NCI-H1436 (cell line): ENCODE measurements around the gene ASMTL.
"Not testable (repeated sequence)": the region's sequence is repeated elsewhere in the genome, so short reads cannot be mapped to it uniquely, and the experiment has no call there.

Experiments
- DNase-seq: peaks from one replicate; lab custom pipeline; 2025; lab: John Stamatoyannopoulos, UW

ASMTL gene, protein sequence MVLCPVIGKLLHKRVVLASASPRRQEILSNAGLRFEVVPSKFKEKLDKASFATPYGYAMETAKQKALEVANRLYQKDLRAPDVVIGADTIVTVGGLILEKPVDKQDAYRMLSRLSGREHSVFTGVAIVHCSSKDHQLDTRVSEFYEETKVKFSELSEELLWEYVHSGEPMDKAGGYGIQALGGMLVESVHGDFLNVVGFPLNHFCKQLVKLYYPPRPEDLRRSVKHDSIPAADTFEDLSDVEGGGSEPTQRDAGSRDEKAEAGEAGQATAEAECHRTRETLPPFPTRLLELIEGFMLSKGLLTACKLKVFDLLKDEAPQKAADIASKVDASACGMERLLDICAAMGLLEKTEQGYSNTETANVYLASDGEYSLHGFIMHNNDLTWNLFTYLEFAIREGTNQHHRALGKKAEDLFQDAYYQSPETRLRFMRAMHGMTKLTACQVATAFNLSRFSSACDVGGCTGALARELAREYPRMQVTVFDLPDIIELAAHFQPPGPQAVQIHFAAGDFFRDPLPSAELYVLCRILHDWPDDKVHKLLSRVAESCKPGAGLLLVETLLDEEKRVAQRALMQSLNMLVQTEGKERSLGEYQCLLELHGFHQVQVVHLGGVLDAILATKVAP

DNA sequence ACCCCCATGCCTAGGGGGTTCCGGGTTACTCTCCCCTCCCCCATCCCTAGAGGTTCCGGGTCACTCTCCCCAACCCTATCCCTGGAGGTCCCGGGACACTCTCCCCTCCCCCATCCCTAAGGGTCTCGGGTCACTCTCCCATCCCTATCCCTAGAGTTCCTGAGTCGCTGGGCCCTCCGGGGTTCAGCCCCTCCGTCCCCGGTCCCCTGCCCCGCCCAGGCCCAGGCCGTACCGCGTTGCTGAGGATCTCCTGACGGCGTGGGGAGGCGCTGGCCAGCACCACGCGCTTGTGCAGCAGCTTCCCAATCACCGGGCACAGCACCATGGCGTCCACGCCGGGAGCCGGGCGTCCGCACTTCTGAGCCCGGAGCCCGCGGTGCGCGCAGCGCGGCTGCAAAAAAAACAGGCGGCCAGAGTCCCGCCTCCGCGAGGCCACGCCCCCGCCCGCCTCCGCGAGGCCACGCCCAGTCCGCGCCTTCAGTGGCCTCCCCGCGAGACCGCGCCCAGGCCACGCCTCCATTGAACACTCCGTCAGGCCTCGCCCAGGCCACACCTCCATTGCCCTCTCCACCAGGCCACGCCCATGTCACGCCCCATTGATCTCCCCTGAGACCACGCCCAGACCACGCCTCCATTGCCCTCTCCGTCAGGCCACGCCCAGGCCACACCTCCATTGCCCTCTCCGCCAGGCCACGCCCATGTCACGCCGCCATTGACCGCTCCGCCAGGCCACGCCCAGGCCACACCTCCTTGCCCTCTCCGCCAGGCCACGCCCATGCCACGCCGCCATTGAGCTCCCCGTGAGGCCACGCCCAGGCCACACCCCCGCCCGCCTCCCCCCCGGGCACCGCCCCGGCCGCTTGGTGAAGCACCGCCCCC, at the start of gene ASMTL:
Gene ASMTL (minus strand): TSS at position 394 of the 879 bp plus-strand sequence. CDS start 69 bp downstream, at position 325.
- no peak for DNase-seq

DNA sequence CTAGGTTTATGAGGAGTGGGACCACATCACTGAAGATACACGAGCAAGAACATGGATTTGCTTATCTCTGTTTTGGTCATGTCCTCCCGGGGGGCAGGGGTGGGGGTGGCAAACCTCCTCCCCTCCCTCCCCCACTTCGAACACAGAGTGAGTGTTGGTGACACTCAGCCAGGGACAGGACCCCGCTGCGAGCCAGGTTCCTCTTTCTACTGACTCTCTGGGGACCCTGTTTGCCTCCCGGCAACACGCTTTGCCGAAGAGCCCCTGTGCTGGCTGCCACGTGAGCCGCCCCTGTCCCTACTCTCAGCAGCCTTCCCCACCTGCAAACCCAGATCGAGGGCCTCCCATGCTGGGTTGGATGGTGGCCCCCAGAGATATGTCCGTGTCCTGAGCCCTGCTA, 49.5 kb upstream of the ASMTL start:
- peak; percentile 32 for DNase-seq

DNA sequence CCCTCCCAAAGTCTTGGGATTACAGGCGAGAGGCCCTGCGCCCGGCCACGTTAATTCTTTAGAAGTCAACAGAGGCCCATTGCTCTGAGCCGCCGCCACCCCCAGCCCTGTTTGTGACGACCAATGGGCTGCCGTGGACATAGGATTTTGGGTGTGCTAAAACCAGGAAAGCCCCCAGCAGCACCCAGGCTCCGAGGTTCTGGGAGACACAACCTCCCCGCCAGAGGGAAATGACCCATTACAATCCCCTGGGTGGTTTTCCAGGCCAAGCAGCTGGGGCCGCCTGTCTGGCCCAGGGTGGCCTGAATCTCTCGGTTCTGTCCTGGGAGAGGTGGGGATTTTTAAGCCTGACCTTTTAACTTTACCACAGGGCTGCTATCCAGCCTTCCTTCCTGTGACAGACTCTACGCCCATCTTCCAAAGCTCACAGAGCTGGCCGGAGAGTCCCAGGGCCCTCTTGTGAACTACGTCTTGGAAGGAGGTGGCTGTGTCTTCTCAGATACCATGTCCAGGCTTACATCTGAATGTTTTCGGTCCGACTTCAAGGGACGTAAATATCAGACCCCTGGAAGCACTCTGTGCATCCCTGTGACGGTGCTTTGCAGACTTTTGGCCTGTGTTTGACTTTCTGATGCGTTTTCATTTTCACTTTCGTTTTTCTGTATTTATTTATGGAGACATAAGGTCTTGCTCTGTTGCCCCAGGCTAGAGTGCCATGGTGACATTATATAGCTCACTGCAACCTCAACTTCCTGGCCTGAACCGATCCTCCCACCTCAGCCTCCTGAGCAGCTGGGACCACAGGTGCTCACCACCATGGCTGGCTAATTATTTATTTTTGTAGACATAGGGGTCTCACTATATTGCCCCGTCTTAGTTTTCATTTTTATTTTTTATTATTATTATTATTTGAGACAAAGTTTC, 48.3 kb upstream of the ASMTL start:
- no peak for DNase-seq

DNA sequence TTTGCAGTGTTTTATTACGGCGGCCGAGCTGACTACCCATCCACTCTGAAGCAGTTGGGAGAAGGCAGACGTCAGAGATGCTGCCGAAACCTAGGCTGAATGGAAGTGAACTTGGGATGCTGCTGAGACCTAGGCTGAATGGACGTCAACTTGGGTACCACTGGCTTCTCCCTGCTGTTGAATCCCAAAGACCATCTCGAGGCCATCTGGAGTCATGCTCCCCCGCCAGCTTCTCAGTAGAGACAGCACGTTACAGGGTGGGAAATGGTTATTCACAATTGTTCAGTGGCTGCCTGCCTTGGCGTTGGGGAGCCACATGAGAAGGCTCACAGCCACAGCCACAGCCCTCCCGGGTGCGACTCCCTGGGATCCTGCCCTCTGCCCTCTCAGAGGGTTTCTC, 43.4 kb upstream of the ASMTL start:
- no peak for DNase-seq

DNA sequence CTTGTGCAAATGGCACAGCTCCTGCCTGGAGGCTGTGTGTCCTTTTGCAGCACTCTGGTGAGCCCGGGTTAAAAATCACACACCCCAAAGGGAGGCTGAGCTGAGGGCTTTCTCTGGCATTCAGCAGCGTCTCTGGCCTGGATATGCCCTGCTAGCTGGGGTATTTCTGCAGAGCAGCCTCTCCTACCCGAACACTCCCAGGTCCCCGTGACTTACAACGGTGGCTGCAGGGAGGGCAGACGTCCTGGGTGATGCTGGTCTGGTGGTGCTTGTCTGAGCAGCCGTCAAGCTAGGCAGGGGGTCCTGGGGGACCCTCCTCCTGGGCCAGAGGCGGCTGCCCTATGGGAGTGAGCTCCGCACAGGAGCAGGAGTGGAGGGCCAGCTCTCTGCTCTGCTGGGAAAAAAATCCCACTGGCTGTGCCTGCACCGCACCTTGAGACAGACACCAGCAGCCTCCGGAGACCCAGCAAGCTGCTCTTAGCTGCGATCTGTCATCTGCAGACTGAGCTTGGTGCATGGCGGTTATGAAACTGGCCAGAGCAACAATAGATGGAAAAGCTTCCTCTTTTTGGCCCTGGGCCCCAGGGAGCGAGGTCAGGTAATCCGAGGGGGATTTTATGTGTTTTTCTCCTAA, 41.3 kb upstream of the ASMTL start:
- DNase-seq: no peak

DNA sequence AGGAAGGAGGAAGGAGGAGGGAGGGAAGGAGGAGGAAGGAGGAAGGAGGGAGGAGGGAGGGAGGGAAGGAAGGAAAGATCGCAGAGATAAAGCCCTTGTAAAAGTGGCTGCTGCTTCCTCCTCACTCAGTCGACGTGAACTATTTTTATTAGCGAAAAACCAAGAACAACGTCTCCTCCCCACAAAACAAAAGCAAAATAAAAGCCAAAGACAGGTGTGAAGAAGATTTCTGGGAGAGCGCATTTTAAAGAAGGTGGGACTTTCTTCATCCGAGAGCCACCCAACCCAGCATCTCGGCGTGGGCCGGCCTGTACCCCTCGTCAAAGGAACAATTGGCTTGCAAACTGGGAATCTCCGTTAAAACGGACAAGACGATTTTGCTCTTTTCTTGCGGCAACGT, 40.7 kb upstream of the ASMTL start:
- DNase-seq: no peak

DNA sequence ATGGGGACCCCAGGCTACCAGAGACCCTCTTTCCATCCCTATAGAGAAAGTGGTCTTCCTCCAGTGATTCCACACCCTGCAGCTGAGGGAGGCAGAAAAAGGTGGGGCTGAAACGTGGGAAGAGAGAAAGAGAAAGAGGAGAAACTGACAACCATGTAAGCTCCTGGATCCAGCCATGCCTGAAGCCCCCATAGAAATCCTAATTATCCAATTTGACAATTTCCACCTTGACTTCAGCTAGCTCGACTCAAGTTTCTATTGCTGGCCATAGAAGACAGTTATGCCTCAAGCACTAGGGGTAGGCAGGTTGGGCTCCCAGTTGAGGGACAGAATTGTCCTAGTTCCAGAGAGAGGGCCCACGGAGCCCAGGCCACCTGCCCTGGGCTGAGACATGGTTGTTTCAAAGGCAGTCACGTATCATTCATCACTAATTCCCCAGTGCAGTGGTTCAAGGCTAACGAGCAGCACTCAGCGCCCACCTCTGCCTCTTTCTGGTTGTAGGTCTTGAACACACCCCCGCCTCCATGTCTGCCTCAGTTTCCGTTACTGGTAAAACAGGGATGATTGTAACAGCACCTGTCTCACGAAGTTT, 39.8 kb upstream of the ASMTL start:
- no peak for DNase-seq

DNA sequence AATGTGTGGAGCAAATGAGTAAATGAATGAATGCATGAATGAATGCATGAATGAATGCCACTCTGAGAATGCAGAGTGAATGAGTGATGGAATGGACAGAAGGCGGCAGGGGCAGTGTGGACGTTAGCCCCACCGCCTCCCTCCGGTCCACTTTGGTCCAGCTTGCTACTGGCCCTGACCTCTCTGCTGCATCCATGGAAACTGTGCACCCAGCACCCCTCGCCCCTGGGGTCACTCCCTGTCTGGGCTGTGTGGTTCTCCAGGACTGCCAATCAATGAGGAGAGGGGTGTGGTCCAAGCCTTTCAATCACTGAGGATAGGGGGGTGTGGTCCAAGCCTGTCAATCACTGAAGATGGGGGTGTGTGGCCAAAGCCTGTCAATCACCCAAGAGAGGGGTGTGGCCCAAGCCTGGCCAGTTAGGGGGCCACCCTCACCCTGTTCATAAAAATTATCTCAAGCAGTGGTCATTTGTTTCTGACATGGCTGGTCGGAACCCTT, 39.2 kb upstream of the ASMTL start:
- no peak for DNase-seq

DNA sequence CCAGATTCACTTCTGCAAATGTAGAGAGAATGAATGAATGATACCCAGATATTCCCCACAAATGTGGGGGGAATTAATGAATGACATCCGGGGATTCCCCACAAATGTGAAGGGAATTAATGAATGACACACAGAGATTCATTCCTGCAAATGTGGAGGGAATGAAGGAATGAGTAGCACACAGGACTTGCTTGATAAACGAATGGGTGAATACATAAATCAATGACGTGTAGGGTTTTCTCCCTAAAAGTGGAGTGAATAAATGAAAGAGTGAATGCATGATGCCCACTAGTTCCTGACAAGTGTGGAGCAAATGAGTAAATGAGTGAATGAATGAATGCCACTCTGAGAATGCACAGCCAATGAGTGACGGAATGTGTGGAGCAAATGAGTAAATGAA, 38.5 kb upstream of the ASMTL start:
- DNase-seq: not testable (repeated sequence)

DNA sequence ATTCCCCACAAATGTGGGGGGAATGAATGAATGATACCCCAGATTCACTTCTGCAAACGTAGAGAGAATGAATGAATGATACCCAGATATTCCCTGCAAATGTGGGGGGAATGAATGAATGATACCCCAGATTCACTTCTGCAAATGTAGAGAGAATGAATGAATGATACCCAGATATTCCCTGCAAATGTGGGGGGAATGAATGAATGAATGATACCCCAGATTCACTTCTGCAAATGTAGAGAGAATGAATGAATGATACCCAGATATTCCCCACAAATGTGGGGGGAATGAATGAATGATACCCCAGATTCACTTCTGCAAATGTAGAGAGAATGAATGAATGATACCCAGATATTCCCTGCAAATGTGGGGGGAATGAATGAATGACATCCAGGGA, 38.0 kb upstream of the ASMTL start:
- DNase-seq: not testable (repeated sequence)

DNA sequence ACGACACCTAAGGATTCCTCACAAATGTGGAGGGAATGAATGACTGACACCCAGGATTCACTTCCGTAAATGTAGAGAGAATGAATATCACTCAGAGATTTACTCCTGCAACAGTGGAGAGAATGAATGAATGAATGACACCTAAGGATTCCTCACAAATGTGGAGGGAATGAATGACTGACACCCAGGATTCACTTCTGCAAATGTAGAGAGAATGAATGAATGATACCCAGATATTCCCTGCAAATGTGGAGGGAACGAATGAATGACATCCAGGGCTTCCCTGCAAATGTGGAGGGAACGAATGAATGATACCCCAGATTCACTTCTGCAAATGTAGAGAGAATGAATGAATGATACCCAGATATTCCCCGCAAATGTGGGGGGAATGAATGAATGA, 36.6 kb upstream of the ASMTL start:
- not testable (repeated sequence) for DNase-seq

DNA sequence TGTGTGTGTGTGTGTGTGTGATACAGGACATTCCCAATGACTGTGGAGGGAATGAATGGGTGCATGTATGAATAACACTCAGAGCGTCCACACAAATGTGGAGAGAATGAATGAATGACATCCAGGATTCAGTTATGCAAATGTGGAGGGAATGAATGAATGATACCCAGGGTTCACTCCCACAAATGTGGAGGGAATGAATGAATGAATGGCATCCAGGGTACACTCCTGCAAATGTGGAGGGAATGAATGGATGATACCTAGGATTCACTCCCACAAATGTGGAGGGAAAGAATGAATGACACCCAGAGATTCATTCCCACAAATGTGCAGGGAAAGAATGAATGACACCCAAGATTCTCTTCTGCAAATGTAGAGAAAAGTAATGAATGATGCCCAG, 36.0 kb upstream of the ASMTL start:
- no peak for DNase-seq

DNA sequence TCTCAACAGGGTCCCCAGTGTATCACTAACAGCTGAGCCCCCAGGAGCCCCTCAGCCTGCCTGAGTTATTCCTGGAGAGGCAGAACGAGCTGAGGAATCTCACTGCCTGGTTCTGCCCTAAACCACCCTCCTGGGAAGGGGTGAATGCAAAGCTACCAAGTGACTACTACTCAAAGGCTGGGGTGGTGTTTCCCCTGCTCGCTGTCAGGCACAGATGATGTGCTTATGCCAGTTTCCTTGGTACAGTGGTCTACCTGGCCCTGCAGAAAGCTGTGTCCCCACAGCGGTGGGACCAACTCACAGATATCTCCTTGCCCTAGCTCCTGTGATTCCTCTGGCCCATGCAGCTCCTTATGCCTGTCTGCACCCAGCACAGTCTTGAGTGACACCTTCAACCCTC, 35.4 kb upstream of the ASMTL start:
- no peak for DNase-seq

DNA sequence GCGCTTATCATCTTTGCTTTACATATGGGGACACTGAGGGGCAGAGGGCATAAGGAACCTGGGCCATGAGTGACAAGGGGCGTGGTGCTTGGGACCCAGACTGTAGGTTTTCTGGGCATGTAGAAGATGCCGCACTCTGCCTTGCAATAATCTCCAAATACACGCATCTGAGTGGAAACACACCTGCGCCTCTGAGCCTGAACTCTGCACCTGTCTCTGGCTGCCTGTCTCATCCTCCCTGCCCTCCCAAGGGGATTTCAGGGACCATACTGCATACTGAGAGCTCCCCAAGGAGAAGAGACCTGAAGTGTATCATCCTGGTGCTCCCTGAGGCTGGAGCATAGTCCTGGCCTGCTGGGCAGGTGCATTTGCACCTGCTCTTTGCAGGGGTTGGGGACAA, 34.7 kb upstream of the ASMTL start:
- no peak for DNase-seq

DNA sequence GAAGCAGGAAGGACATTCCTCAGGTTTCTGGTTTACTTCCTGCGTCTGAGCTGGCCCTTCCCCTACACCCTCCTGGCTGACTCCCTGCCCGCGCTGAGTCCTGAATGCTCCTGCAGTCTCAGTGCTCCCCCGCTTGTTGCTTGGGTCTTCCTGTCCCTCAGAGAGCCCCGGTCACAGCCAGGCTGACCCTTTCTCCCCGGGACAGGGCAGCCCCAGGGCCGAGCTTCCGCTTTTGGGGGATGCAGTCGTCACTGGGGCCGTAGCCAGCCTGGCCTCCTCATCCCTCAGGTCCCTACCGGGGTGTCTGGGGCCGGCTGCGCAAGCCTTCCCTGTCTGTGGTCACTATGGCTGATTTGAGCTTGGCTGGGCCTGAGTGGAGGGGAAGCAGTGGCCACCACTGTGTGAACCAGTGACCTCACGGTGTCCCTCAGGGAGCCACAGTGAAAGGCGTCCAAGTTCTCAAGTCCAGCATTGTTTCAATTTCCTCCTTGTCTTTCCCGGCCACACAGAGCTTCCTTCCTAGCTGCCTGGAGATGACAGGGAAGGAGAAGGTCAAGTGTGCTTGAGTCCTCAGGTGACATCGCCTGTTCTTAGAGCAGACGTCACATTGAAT, 34.1 kb upstream of the ASMTL start:
- DNase-seq: no peak

DNA sequence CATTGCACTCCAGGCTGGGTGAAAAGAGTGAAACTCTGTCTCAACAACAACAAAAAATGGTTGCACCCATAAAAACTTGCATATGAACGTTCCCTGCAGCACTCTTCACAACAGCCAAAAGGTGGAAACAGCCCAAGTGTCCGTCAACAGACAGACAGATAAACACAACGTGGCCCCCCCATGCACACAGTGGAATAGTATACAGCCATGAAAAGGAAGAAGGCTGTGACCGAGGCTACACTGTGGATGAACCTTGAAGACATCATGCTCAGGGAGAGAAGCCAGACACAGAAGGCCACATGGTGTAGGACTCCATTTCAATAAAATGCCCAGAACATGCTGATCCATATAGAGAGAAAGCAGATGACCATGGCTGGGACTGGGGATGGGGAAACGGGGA, 33.5 kb upstream of the ASMTL start:
- DNase-seq: no peak

DNA sequence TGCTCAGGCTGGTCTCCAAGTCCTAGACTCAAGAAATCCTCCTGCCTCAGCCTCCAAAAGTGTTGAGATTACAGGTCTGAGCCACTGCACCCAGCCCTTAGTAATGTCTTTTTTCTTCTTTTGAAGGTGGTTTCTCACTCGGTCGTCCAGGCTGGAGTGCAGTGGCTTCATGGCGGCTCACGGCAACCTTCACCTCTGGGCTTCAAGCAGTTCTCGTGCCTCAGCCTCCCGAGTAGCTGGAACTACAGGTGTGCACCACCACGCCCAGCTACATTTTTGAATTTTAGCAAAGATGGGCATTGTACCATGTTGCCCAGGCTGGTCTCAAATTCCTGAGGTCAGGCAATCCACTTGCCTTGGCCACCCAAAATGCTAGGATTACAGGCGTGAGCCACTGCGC, 32.3 kb upstream of the ASMTL start:
- no peak for DNase-seq

DNA sequence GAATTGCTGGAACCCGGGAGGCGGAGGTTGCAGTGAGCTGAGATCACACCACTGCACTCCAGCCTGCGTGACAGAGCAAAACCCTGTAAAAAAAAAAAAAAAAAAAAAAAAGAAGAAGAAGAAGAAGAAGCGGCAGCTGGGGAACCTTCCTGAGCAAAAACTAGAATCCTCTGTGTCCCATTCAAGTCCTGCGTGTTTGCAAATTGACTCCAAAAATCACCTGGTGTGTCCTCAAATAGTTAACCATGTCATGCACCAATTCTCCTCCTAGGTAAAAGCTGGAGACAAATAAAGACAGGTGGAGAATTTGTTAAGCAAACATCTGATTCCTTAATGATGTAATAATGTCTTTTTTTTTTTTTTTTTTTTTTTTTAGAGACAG, 31.9 kb upstream of the ASMTL start:
- DNase-seq: no peak

DNA sequence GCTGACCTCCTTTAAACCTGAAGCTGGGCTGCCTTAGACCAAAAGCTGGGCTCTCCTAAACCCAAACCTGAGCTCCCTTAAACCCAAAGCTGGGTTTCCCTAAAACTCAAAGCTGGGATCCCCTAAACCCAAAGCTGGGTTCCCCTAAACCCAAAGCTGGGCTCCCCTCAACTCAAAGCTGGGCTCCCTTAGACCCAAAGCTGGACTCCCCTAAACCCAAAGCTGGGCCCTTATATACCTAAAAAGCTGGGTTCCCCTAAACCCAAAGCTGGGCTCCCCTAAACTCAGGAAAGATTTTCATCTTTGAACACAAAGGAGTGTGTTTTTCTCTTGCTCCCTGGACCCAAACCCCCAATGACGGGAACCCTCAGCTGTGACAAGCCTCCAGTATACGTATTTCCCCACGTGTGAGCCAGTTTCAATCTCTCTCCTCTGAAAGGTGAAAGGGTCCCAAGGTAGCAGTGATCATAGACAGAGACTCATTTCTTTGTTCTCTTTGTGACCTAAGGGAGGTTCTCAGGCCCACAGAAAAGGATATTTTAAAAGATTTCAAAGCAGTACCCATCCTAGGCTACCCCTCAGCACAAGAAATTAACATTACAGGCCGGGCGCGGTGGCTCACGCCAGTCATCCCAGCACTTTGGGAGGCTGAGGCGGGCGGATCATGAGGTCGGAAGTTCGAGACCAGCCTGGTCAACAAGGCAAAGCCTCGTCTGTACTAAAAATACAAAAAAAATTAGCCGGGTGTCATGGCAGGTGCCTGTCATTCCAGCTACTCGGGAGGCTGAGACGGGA, 31.3 kb upstream of the ASMTL start:
- no peak for DNase-seq
